Spleen (tissue), 13 donors: ENCODE results near the gene MKRN3. TPM values are rescaled to one million over a fixed set of nuclear protein-coding genes. Genes with fewer than 3 reads are reported as not detected.

Experiments used
- DNase-seq: peaks from one replicate; pipeline ENCODE4 v3.0.0-alpha.2; 2020
- H3K27ac ChIP-seq, 8 donors: fragments of 200-600 bp; sonication (generic) in 7 of 8; 1 replicate in 4 of 8; 2 replicates in 4 of 8; pipeline versions ENCODE4 v1.5.0 to v1.8.0; 2016 to 2021; ENCODE audit warnings: inconsistent platforms in 4 of 8, mild to moderate bottlenecking in 4 of 8, moderate library complexity in 1 of 8
- H3K27me3 ChIP-seq, 7 donors: fragments of 200-600 bp; sonication (generic) in 6 of 7; replicated peaks in 1 of 7; 1 replicate in 4 of 7; 2 replicates in 3 of 7; pipeline versions ENCODE4 v1.5.0 to v1.8.0; 2016 to 2021; ENCODE audit warnings: inconsistent platforms in 3 of 7, mild to moderate bottlenecking in 1 of 7
- H3K36me3 ChIP-seq, 6 donors: fragments of 200-600 bp; sonication (generic) in 5 of 6; 1 replicate in 4 of 6; 2 replicates in 2 of 6; pipeline versions ENCODE4 v1.5.0 to v1.8.0; 2016 to 2021; ENCODE audit warnings: inconsistent platforms in 2 of 6
- H3K4me1 ChIP-seq, 6 donors: fragments of 200-600 bp; sonication (generic) in 5 of 6; 1 replicate in 3 of 6; 2 replicates in 3 of 6; pipeline versions ENCODE4 v1.5.0 to v1.8.0; 2016 to 2021; ENCODE audit warnings: inconsistent platforms in 3 of 6
- H3K4me3 ChIP-seq, 8 donors: fragments of 200-600 bp; sonication (generic) in 7 of 8; 1 replicate in 4 of 8; 2 replicates in 4 of 8; pipeline versions ENCODE4 v1.5.0 to v1.8.0; 2016 to 2021; ENCODE audit warnings: inconsistent platforms in 4 of 8, mild to moderate bottlenecking in 4 of 8, moderate library complexity in 2 of 8
- H3K9me3 ChIP-seq, 8 donors: fragments of 200-600 bp; sonication (generic) in 7 of 8; 1 replicate in 4 of 8; 2 replicates in 4 of 8; pipeline versions ENCODE4 v1.5.0 to v1.8.0; 2016 to 2021; ENCODE audit warnings: inconsistent platforms in 4 of 8
- POLR2A ChIP-seq, 3 donors: fragments of 450-650 bp; IDR thresholded peaks; one replicate each; pipeline ENCODE4 v1.5.1; 2017; ENCODE audit warnings: antibody characterized with exemption in 3 of 3, mild to moderate bottlenecking in 1 of 3
- POLR2AphosphoS5 ChIP-seq, 3 donors: sonication (generic); formaldehyde crosslinking; IDR thresholded peaks; one replicate each; pipeline ENCODE4 v1.5.1; 2017; ENCODE audit warnings: antibody characterized with exemption in 3 of 3
- WGBS, 5 donors: extraction: QIAGEN DNeasy Blood & Tissue Kit in 3 of 5; methylation state at CpG; one replicate each; pipeline versions ENCODE4 v1.1.5 to v1.1.7; 2013 to 2018; 5-methylcytosine and 5-hydroxymethylcytosine counted together
- intact Hi-C: fragments of 100-400 bp; cut with DNase I; formaldehyde crosslinking; loops from one replicate; pipeline ENCODE4 v1.15.0; 2023; ENCODE audit warnings: low total_unique reads
- long read RNA-seq, 2 donors: transcript quantifications; one replicate each; lab custom pipeline, GENCODE V29; 2026
- polyA plus RNA-seq, 3 donors: library from polyadenylated mRNA; stranded (reverse); fragments of 200-250 nt; gene quantifications; one replicate each; pipeline ENCODE4 v1.2.1, GENCODE V29; 2013
- total RNA-seq, 7 donors: library from RNA; depleted of rRNA in 3 of 7; stranded (reverse); fragments of >200 nt in 3 of 7; fragmentation: NEBNext Ultra II Directional in 4 of 7; extraction: Animal tissue kit (Norgen Biotek cat#: 25700) in 4 of 7; gene quantifications; one replicate each; pipeline versions ENCODE4 v1.1.0 to v1.2.1, GENCODE V29; 2016 to 2021
- TF ChIP-seq, protein P1 (sequence below), 11 experiments: fragments of 200-600 bp in 7 of 11; fragments of 450-650 bp in 4 of 11; sonication (generic) in 4 of 11; IDR thresholded peaks in 8 of 11; conservative IDR thresholded peaks in 3 of 11; 1 replicate in 7 of 11; 2 replicates in 4 of 11; pipeline versions ENCODE4 v1.4.0 to v1.8.0; 2016 to 2021; ENCODE audit warnings: antibody characterized with exemption in 11 of 11, inconsistent platforms in 4 of 11, mild to moderate bottlenecking in 1 of 11
- donor health status: healthy with polysubstance abuse.
- donor health status: DM: no; HTN: no; CAD: no; lungs with moderate emphysema.
- donor health status: DM: no; HTN: no; CAD: no.
- donor health status: Bipolar disorder and iron deficiency.
- donor health status: healthy.
- donor health status: DM: no; HTN: no; CAD: no.
- donor health status: DM: yes; HTN: yes; CAD: no.

The MKRN3 gene
- total RNA-seq (1 to 10 TPM in 3 of 7 donors, under 1 TPM in 3, not detected in 1; 0.32 to 3.5 (median 0.96) TPM), polyA plus RNA-seq (under 1 TPM; 0.26 to 0.64 (median 0.39) TPM)
- long read RNA-seq, donor 1: 0 reads
- long read RNA-seq, donor 2, partial matches to known transcripts: 0 of 1 reads
- long read RNA-seq, donor 2, other reads (novel, unspliced or antisense): 0 of 1 reads

DNA sequence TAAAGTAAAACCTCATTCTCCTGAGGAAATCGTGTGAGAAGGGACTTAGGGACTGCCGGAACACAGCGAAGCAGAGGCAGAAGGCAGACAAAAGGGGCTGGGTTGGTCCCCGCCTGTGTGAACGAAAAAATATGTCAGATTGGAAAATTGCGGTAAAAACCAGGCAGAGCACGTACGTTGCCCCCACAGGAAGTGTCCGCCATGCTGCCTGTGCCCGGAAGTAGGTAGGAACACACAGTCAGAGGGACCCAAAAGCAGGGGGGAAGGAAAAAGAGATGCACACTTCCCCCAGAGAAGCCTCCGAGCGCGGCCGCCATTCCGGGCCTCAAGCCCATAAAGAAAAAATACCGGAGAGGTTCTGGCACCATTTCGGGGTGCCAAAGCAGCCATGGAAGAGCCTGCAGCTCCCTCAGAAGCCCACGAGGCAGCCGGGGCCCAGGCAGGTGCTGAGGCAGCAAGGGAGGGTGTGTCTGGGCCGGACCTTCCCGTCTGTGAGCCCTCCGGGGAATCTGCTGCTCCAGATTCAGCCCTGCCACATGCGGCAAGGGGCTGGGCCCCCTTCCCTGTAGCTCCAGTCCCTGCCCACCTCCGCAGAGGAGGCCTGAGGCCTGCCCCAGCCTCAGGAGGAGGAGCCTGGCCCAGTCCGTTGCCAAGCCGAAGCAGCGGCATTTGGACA lies at the start of gene MKRN3:
Gene MKRN3 (plus strand): TSS at position 280 of the 676 bp plus-strand sequence. CDS start 109 bp downstream, at position 389.
- intact Hi-C loops: no loop called here
- no peak for DNase-seq
- no peaks in the 10 kb centered on the region for H3K36me3 ChIP-seq
- no peaks in the 10 kb centered on the region for H3K4me1 ChIP-seq
- peak within 1 kb of the TSS in 4 of 8 donors; percentile 37 to 70 (median 51) for H3K27ac ChIP-seq
- peaks cover 0 to 18% (median 8%) of the 10 kb centered on the region in 8 donors for H3K9me3 ChIP-seq
- peaks cover 0 to 14% (median 5%) of the 10 kb centered on the region in 7 donors for H3K27me3 ChIP-seq
- TF ChIP-seq POLR2AphosphoS5 (IDR thresholded peaks at IDR 0.05): no peak
- no peak for TF ChIP-seq POLR2A (IDR thresholded peaks at IDR 0.05)
- TF ChIP-seq, protein P1, sequence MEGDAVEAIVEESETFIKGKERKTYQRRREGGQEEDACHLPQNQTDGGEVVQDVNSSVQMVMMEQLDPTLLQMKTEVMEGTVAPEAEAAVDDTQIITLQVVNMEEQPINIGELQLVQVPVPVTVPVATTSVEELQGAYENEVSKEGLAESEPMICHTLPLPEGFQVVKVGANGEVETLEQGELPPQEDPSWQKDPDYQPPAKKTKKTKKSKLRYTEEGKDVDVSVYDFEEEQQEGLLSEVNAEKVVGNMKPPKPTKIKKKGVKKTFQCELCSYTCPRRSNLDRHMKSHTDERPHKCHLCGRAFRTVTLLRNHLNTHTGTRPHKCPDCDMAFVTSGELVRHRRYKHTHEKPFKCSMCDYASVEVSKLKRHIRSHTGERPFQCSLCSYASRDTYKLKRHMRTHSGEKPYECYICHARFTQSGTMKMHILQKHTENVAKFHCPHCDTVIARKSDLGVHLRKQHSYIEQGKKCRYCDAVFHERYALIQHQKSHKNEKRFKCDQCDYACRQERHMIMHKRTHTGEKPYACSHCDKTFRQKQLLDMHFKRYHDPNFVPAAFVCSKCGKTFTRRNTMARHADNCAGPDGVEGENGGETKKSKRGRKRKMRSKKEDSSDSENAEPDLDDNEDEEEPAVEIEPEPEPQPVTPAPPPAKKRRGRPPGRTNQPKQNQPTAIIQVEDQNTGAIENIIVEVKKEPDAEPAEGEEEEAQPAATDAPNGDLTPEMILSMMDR (IDR thresholded peaks at IDR 0.05 in 8 of 11, conservative IDR thresholded peaks at IDR 0.05 in 3 of 11): no peak
- H3K4me3 ChIP-seq: peak within 1 kb of the TSS in 5 of 8 donors; percentile 19 to 50 (median 34)
- WGBS, 5 donors: 80 to 88% (median 85%) methylated on average over 23 to 27 of the region's 27 CpGs

DNA sequence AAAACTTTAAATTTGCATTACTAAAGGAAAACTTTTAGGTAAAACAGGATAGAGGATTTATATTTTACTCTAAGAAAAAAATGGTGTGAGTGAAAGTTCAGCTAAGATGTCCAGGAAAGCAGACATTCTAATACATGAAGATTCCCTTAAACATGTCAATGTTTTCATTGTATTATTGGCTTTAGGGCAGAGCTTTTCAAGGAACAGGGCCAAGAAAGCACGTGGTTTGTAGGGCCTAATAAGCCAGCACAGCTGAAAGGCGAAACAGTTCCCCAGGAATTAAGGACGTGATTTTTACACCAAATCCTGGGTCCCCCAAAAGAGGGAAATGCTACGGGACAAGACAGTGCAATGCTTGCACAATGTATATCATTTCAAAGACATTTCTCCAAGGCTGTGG lies 48.6 kb upstream of the MKRN3 start:
- intact Hi-C loops: no loop called here
- Histone ChIP-seq H3K4me3 (no peak overlapping the region), H3K36me3 (no peaks in the 10 kb centered on the region), H3K4me1 (no peaks in the 10 kb centered on the region), H3K27me3 (no peaks in the 10 kb centered on the region), H3K27ac (no peak overlapping the region), H3K9me3 (peaks cover 0 to 5% (median 0%) of the 10 kb centered on the region in 8 donors)
- no peak for DNase-seq
- TF ChIP-seq, protein P1 (IDR thresholded peaks at IDR 0.05 in 8 of 11, conservative IDR thresholded peaks at IDR 0.05 in 3 of 11): no peak
- no peak for TF ChIP-seq POLR2A (IDR thresholded peaks at IDR 0.05)
- TF ChIP-seq POLR2AphosphoS5 (IDR thresholded peaks at IDR 0.05): no peak
- WGBS, 5 donors: 61 to 75% (median 65%) methylated on average over 4 of the region's 4 CpGs

DNA sequence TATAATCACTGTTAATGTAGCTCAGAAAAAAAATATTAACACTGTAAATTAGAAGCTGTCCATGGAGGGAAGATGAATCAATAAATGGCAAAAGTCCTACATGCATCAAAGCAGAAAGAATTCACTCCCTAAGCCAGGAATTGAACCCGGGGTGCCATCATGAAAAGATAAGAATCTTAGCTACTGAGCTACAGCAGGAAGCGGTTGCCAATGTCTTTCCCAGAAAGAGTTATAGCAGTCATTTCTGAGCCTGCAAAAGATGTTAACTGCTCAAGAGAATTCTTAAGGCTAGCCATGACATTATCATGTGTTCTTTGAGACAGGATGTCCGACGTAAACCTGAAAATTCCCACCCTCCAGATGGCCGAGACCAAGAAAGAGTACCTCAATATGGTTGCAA lies 47.4 kb upstream of the MKRN3 start:
- intact Hi-C loops: no loop called here
- Histone ChIP-seq H3K27me3 (no peaks in the 10 kb centered on the region), H3K36me3 (no peaks in the 10 kb centered on the region), H3K4me1 (no peaks in the 10 kb centered on the region), H3K4me3 (no peak overlapping the region), H3K9me3 (peaks cover 0 to 5% (median 0%) of the 10 kb centered on the region in 8 donors), H3K27ac (no peak overlapping the region)
- no peak for DNase-seq
- TF ChIP-seq, protein P1 (IDR thresholded peaks at IDR 0.05 in 8 of 11, conservative IDR thresholded peaks at IDR 0.05 in 3 of 11): no peak
- TF ChIP-seq POLR2AphosphoS5 (IDR thresholded peaks at IDR 0.05) (no peak), POLR2A (IDR thresholded peaks at IDR 0.05) (no peak)
- WGBS, 5 donors: 77 to 87% (median 80%) methylated on average over 5 of the region's 5 CpGs

- H3K27me3 ChIP-seq: no peaks in the 10 kb centered on the region
- H3K36me3 ChIP-seq: no peaks in the 10 kb centered on the region
- intact Hi-C loops: no loop called here
- H3K4me3 ChIP-seq: no peak overlapping the region
- TF ChIP-seq, protein P1 (IDR thresholded peaks at IDR 0.05 in 8 of 11, conservative IDR thresholded peaks at IDR 0.05 in 3 of 11): no peak
- TF ChIP-seq POLR2AphosphoS5 (IDR thresholded peaks at IDR 0.05) (no peak), POLR2A (IDR thresholded peaks at IDR 0.05) (no peak)
- peaks cover 0 to under 1% (median 0%) of the 10 kb centered on the region in 8 donors for H3K9me3 ChIP-seq
- no peaks in the 10 kb centered on the region for H3K4me1 ChIP-seq
- no peak overlapping the region for H3K27ac ChIP-seq
- DNase-seq: no peak
- WGBS, 5 donors: 58 to 71% (median 64%) methylated on average over 3 of the region's 3 CpGs
Measured at GRCh38 chr15:23524816-23525215, 40.7 kb upstream of the MKRN3 start.
